Panc1 (cell line): ENCODE data around the gene PRRX2.

Experiments
- POLR2AphosphoS5 ChIP-seq: IDR thresholded peaks from 2 replicates; pipeline ENCODE4 v1.6.1; 2012; ENCODE audit warnings: mild to moderate bottlenecking, low read depth, low read length, moderate library complexity
- TF ChIP-seq, protein P1 (sequence below): fragments of 450-650 bp; IDR thresholded peaks from 2 replicates; pipeline ENCODE4 v1.5.1; 2017; ENCODE audit warnings: mild to moderate bottlenecking

GRCh38 chr9:129755151-129755550, 89.7 kb downstream of the PRRX2 start:
- TF ChIP-seq, protein P1, sequence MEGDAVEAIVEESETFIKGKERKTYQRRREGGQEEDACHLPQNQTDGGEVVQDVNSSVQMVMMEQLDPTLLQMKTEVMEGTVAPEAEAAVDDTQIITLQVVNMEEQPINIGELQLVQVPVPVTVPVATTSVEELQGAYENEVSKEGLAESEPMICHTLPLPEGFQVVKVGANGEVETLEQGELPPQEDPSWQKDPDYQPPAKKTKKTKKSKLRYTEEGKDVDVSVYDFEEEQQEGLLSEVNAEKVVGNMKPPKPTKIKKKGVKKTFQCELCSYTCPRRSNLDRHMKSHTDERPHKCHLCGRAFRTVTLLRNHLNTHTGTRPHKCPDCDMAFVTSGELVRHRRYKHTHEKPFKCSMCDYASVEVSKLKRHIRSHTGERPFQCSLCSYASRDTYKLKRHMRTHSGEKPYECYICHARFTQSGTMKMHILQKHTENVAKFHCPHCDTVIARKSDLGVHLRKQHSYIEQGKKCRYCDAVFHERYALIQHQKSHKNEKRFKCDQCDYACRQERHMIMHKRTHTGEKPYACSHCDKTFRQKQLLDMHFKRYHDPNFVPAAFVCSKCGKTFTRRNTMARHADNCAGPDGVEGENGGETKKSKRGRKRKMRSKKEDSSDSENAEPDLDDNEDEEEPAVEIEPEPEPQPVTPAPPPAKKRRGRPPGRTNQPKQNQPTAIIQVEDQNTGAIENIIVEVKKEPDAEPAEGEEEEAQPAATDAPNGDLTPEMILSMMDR, result no peak
- TF ChIP-seq POLR2AphosphoS5, result no peak
